Ishikawa (cell line): ENCODE results near the gene LSMEM2.
A peak's percentile ranks its signal among the peaks of the same experiment; 100 is the strongest.

ENCODE experiments used
- CEBPB ChIP-seq: IDR thresholded peaks from 2 replicates; pipeline ENCODE4 v1.6.1; 2012
- CREB1 ChIP-seq: IDR thresholded peaks from 2 replicates; pipeline ENCODE4 v1.6.1; 2012; ENCODE audit warnings: low read depth
- EGR1 ChIP-seq: IDR thresholded peaks from 2 replicates; pipeline ENCODE4 v1.6.1; 2012
- EP300 ChIP-seq: IDR thresholded peaks from 2 replicates; pipeline ENCODE4 v1.6.1; 2012; ENCODE audit warnings: borderline replicate concordance
- FOXM1 ChIP-seq: IDR thresholded peaks from 2 replicates; pipeline ENCODE4 v1.6.1; 2012; ENCODE audit warnings: low read depth, borderline replicate concordance
- MAX ChIP-seq: IDR thresholded peaks from 2 replicates; pipeline ENCODE4 v1.6.1; 2012
- NFIC ChIP-seq: IDR thresholded peaks from 2 replicates; pipeline ENCODE4 v1.6.1; 2012
- RAD21 ChIP-seq: IDR thresholded peaks from 2 replicates; pipeline ENCODE4 v1.6.1; 2012; ENCODE audit warnings: low read depth
- REST ChIP-seq: IDR thresholded peaks from 2 replicates; pipeline ENCODE4 v1.6.1; 2012; ENCODE audit warnings: low read depth, mild to moderate bottlenecking
- TAF1 ChIP-seq: IDR thresholded peaks from 2 replicates; pipeline ENCODE4 v1.6.1; 2012; ENCODE audit warnings: low read depth, mild to moderate bottlenecking
- TCF12 ChIP-seq: IDR thresholded peaks from 2 replicates; pipeline ENCODE4 v1.6.1; 2012; ENCODE audit warnings: low read depth
- TEAD4 ChIP-seq: IDR thresholded peaks from 2 replicates; pipeline ENCODE4 v1.6.1; 2012
- USF1 ChIP-seq: IDR thresholded peaks from 2 replicates; pipeline ENCODE4 v1.6.1; 2012
- YY1 ChIP-seq: IDR thresholded peaks from 2 replicates; pipeline ENCODE4 v1.6.1; 2012; ENCODE audit warnings: low read depth
- ZBTB7A ChIP-seq: IDR thresholded peaks from 2 replicates; pipeline ENCODE4 v1.6.1; 2012; ENCODE audit warnings: low read depth

Gene LSMEM2

GRCh38 chr3:50288387-50289007, 9.6 kb downstream of the LSMEM2 start:
- no peak for TF ChIP-seq RAD21
- no peak for TF ChIP-seq ZBTB7A
- TF ChIP-seq TEAD4 = no peak
- TF ChIP-seq MAX = no peak
- TF ChIP-seq NFIC = no peak
- no peak for TF ChIP-seq FOXM1
- TF ChIP-seq EGR1 = no peak
- TF ChIP-seq CEBPB = no peak
- TF ChIP-seq TAF1 = no peak
- no peak for TF ChIP-seq YY1
- no peak for TF ChIP-seq CREB1
- TF ChIP-seq USF1 = no peak
- TF ChIP-seq TCF12 = no peak
- TF ChIP-seq EP300 = no peak
- no peak for TF ChIP-seq REST

- no peak for TF ChIP-seq ZBTB7A
- TF ChIP-seq USF1 = no peak
- TF ChIP-seq TAF1 = no peak
- TF ChIP-seq FOXM1 = no peak
- no peak for TF ChIP-seq EGR1
- no peak for TF ChIP-seq TEAD4
- no peak for TF ChIP-seq NFIC
- no peak for TF ChIP-seq CEBPB
- TF ChIP-seq REST = no peak
- no peak for TF ChIP-seq TCF12
- no peak for TF ChIP-seq EP300
These were observed 10.2 kb downstream of the LSMEM2 start for GRCh38 chr3:50289130-50289529.

GRCh38 chr3:50290161-50290641, 11.3 kb downstream of the LSMEM2 start:
- TF ChIP-seq TAF1 = no peak
- TF ChIP-seq EP300 = no peak
- TF ChIP-seq CREB1 = no peak
- no peak for TF ChIP-seq NFIC
- TF ChIP-seq CEBPB = no peak
- no peak for TF ChIP-seq EGR1
- TF ChIP-seq USF1 = no peak
- no peak for TF ChIP-seq MAX
- TF ChIP-seq YY1 = no peak
- no peak for TF ChIP-seq TCF12
- no peak for TF ChIP-seq ZBTB7A
- TF ChIP-seq TEAD4 = no peak
- no peak for TF ChIP-seq RAD21

- TF ChIP-seq USF1 (peak; percentile 65), FOXM1 (no peak), TEAD4 (peak; percentile 72), NFIC (peak; percentile 68), REST (no peak), TAF1 (peak; percentile 85; the same call in 1 of the 2 replicates), MAX (peak; percentile 87), EP300 (no peak), CEBPB (no peak), TCF12 (peak; percentile 84), ZBTB7A (peak; percentile 76; the same call in 1 of the 2 replicates), RAD21 (0 out of 2 replicates have a peak, but pooled peaks have one; percentile 10), YY1 (peak; percentile 94), CREB1 (peak; percentile 90), EGR1 (peak; percentile 48; the same call in 1 of the 2 replicates)
These were observed 13.5 kb downstream of the LSMEM2 start, which contains the start of gene IFRD2 for GRCh38 chr3:50292159-50293078. IFRD2 (minus strand) TSS chr3:50292429; CDS start chr3:50292274, 155 bp downstream.
